NT2/D1 (cell line): ENCODE measurements around the gene HK1.

Experiments used
- SUZ12 ChIP-seq: IDR thresholded peaks from 2 replicates; pipeline ENCODE4 v1.6.1; 2011; ENCODE audit not compliant: insufficient read length, insufficient read depth; ENCODE audit errors: extremely low read depth
- YY1 ChIP-seq: IDR thresholded peaks from 2 replicates; pipeline ENCODE4 v1.6.1; 2011; ENCODE audit not compliant: insufficient read length, insufficient read depth

DNA sequence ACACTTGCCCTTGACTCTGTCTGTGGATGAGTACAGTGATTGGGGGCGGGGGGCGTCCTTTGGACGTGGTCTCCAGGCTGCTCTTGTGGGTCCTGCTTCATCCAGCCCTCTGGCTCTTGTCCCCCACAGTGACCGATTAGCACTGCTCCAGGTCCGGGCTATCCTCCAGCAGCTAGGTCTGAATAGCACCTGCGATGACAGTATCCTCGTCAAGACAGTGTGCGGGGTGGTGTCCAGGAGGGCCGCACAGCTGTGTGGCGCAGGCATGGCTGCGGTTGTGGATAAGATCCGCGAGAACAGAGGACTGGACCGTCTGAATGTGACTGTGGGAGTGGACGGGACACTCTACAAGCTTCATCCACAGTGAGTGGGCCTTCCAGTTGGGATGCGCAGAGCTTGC, 120.2 kb downstream of the HK1 start:
- TF ChIP-seq YY1 (no peak), SUZ12 (no peak)
